ENCODE data around the gene MED9.
"Not testable (repeated sequence)": the region's sequence is repeated elsewhere in the genome, so short reads cannot be mapped to it uniquely, and the experiment has no call there.

The MED9 gene, protein sequence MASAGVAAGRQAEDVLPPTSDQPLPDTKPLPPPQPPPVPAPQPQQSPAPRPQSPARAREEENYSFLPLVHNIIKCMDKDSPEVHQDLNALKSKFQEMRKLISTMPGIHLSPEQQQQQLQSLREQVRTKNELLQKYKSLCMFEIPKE

DNA sequence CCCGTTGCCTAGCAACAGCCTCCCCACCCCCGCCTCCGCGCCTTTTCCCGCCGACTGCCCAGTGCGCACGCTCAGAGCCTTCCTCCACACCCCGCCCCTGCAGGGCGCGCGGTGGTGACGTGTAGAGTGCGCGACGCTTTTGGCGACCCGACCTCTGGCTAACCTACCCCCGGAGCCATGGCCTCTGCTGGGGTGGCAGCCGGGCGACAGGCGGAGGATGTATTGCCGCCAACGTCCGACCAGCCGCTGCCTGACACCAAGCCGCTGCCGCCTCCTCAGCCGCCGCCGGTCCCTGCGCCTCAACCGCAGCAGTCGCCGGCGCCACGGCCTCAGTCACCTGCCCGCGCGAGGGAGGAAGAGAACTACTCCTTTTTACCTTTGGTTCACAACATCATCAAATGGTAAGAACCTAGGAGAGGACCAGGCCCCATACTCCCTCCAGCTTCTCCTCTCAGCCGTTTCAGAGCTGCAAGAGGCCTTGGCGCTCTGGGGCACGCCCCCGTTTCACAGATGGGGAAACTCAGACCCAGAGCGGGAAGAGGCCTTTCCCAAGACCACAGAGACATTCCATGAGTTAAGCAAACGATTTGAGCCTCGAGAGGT lies at the start of gene MED9:
TSS of gene MED9 (plus strand) at position 136 of the 603 bp plus-strand sequence. CDS start at position 178, 42 bp downstream.
- peak; percentile 68 for DNase-seq

DNA sequence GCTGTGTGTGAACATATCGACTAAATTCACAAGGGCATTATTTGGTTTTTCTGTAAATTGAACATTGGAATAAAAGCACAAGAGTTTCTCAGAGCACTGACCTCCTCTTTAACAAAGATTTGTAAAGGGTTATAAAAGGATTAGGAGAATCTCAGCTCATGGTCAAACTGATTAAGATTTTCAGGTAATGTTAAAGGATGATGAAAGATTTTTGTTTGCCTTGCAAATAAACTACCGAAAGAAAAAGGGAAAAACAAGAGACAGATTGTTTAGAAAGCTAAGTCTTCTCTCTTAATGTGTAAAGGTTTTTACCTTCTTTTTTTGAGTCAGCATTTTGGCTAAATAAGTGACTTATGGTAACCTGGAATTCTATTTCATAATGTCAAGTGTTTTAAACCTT lies 47.6 kb upstream of the MED9 start:
- DNase-seq: no peak

DNA sequence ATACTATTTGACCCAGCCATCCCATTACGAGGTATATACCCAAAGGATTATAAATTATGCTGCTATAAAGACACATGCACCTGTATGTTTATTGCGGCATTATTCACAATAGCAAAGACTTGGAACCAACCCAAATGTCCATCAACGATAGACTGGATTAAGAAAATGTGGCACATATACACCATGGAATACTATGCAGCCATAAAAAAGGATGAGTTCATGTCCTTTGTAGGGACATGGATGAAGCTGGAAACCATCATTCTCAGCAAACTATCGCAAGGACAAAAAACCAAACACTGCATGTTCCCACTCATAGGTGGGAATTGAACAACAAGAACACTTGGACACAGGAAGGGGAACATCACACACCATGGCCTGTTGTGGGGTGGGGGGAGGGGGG lies 45.9 kb upstream of the MED9 start:
- not testable (repeated sequence) for DNase-seq

DNA sequence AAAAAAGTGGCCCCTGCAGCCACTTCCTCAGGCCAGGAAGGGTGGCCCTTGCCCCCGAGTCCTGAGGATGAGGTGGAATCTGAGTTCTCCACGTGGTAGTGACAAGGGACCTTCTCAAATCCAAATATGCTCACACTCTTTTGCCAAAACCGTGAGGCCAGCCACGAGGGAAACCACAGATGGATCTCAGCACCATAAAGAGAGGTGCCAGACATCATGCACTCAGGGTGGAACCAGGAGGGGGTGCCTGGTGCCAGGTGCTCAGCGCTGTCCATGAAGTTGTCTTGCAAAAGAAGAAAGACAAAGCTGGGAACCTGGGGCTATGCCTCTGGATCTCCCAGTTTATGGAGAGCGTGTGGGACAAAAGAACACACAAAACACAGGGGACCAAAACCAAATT lies 45.2 kb upstream of the MED9 start:
- DNase-seq: no peak

GRCh38 chr17:17433000-17433703 lies 43.6 kb upstream of the MED9 start:
- DNase-seq: no peak

DNA sequence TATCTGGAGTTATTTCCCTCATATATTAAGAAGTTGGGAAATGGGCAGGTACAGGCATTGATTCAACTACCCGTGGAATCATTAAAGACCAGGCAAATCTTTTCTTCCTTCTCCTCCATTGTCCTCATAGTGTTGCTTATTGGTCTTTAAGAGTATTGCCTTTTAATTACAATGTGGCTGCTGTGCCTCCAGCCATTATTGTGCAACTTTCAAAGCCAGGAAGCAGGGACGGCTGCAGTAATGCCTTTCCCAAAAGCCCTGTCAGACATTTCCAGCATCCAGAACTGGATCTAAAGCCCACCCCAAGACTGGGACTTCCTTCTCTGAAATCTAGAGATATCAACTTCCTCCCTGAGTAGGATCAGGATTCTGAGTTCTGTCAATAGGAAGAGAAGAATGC lies 42.3 kb upstream of the MED9 start:
- no peak for DNase-seq

DNA sequence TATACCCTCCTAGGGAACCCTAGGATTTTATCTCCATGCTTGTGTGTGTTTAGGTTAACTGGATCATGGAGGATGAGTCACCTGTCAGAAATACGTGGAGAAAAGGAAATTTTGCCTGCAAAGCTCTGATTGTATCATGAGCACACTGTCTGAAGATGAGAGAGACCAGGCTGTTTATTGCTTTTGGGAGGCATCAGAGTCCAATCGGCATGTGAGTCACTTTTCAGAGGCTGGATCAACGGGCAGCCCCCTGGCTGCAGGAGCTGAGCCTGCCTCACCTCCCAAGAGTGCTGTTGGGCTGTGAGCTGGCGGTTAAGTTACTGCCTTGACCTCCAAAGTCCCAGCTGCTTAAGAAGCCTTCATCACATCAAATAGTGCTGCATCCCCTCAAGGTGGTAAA lies 41.5 kb upstream of the MED9 start:
- DNase-seq: no peak

DNA sequence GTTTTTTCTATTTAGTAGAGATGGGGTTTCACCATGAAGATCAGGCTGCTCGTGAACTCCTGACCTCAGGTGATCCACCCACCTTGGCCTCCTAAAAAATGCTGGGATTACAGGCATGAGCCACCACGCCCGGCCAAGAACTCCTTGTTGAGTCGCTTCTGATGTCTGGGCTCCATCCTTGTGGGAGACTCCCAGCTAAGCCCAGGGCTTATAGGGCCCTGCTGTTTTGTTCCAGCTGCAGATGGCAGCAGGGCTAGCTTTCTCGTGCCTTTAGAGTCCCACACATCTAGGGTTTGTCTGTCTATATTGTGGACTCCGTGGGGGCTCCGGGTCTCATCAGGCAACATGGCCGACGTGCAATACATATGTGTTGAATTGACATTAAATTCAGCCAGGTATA lies 39.3 kb upstream of the MED9 start:
- no peak for DNase-seq

DNA sequence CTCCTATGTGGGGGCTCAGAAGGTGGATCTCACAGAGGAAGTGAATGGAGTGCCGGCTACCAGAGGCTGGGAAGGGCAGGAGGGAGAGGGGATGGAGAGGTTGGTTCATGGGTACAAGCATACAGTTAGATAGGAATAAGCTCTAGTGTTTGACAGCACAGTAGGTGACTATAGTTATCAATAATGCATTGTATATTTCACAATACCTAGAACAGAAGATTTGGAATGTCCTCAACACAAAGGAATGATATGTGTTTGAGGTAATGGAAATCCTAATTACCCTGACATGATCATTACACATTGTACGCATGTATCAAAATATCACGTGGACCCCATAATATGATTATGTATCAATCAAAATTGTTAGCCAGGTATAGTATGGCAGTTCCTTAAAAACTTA lies 38.9 kb upstream of the MED9 start:
- DNase-seq: no peak

GRCh38 chr17:17440010-17440843 lies 36.6 kb upstream of the MED9 start:
- peak; percentile 88 for DNase-seq

GRCh38 chr17:17440938-17441675 lies 35.7 kb upstream of the MED9 start:
- DNase-seq: peak; percentile 55

DNA sequence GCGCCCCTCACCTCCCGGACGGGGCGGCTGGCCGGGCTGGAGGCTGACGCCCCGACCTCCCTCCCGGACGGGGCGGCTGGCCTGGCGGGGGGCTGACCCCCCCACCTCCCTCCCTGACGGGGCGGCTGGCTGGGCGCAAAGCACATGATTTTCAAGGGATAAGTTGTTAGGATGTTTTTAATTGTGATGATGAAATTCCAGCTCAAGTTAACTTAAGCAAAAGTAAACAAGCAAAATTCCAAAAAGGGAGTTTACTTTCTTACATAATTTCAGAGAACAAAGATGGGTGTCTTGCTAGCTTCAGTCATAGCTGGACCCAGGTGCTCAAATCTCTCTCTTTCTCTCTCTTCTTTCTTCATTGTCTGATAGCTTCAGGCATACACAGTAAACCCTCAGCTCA lies 33.6 kb upstream of the MED9 start:
- DNase-seq: no peak

DNA sequence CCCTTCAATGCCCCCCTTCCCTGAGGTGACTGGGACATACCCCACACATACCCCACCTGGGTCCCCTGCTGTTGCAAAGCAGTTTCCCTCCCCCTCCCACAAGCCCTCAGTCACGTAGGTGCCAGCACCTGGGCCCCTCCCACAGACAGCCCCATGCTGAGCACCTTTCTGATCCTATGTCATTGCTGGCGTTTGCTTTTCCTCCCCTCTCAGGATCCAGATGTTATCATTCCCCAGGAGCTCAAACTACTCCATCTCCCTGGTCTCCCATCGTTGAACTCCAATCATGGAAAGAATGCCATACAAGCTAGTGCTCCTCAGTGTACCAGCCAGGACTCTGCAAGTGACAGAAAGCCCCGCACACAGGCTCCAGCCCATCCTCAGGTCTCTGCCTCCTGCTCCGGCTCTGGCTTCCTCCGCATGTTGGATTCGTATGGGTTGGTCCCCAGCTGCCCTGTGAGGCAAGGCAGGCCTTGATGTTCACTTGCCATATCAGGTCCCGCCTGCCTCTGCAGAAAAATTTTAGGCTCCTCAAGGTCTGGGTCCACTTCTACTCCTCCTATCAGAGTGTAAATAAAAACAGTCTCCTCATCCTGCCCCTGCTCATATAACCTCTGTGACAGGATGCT lies 31.4 kb upstream of the MED9 start:
- DNase-seq: no peak

DNA sequence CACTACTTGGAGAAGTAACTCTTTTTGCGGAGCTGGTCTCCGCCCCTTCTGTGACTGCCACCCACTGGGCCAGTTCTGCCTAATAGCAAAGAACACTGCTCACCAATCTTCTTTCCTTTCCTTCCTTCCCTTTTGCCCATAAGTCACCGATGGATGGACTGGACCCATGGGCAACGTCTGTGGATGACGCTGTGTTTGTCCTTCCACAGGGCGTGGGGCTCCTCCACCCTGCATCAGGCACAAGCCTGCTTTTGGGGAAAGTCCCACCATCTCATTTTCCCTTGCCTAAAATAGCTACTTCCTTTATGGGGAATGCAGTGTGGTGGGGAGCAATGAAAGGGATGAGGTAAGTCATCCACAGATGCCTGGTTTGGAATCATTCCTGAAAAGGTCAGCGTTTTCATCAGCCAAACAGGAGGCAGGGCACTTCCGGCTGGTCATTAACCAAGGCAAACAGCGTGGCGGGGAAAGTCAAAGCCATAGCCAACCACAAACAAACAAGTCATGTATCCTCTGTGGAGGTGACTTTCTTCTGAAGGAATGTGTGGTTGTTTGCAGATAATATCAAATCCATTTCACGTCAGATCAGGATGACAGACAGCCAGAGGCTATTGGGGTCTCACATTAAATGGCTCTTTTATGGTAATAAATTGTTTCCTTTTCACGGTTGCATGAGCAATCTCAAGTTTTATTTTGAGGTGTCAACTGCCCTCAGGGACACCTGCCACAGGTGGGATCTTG lies 30.7 kb upstream of the MED9 start:
- DNase-seq: no peak

GRCh38 chr17:17446666-17447155 lies 30.1 kb upstream of the MED9 start:
- no peak for DNase-seq

- no peak for DNase-seq
Observed at GRCh38 chr17:17447264-17447663, 29.5 kb upstream of the MED9 start.

- DNase-seq: no peak
Observed at GRCh38 chr17:17448076-17448475, 28.7 kb upstream of the MED9 start.

DNA sequence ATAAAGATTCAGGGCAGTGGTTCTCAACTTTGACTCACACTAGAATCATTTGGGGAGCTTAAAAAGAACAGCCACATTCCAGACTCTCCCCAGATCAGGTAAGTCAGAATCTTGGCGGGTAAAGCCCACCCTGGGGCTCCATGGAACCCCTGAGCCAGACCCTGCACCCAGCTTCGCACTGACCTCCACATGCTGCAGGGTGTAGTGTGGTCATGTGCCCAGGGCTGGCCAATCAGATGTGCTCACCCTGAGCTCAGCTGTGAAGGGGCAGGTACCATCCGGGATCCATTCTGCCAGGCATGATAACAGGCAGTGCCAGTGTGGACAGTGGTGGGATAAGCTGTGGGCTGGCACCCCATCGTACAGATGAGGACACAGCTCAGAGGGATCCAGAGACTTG lies 28.1 kb upstream of the MED9 start:
- DNase-seq: no peak

GRCh38 chr17:17453088-17453487 lies 23.7 kb upstream of the MED9 start:
- no peak for DNase-seq

- no peak for DNase-seq
Observed at GRCh38 chr17:17454276-17454675, 22.5 kb upstream of the MED9 start.

DNA sequence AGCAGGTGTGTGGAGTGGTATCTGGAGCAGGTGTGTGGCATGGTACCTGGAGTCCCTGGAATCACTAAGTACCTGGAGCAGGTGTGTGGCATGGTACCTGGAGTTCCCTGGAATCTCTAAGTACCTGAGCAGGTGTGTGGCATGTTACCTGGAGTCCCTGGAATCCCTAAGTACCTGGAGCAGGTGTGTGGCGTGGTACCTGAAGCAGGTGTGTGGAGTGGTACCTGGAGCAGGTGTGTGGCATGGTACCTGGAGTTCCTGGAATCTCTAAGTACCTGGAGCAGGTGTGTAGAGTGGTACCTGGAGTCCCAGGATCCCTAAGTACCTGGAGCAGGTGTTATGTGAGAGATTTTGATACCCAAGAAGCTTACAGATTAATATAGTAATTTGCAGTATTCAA lies 22.1 kb upstream of the MED9 start:
- not testable (repeated sequence) for DNase-seq

- DNase-seq: no peak
Observed at GRCh38 chr17:17455173-17455572, 21.6 kb upstream of the MED9 start.
